Measurements from ENCODE around the gene IRF2BP2.

The IRF2BP2 gene

DNA sequence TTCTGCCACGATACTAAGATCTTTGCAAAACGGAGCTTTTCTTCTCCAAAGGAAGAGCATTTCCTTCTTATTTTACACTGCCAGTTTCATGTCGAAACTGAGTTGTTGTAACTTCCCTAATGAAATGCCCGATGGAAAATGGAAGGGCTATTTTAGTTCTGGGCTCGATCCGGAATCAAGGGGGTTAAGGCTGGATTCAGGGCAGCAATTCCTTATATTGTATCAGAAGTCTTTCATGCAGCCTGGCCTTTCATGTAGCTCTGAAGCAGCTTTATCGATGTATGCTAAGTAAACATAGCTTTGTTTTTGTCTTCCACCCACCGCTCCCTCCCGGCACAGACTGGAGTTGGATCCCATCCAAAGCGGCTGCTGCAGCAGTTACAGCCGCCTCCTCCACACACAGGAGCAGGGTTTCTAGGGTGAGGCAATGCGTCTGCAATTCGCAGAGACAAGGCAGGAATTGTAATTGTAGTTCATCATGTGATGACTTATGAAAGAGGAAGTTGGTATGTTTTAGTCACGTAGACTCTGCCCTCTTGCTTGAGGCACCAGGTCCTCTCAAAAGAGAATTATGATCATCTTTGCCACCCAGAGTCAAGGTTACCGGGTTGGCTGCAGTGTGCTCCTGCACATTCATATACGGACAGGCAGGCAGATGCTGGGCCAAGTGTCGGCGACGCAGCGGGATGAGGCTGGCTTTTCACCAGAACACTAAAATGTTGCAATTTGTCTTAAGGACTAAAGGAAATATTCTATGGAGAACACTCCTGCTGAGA, 2.6 kb upstream of the IRF2BP2 start:
- DNase-seq (ENCODE audit: low read depth) = peak; percentile 43

GRCh38 chr1:234611847-234612351, 1.9 kb upstream of the IRF2BP2 start:
- no peak for DNase-seq (ENCODE audit: low read depth)

DNA sequence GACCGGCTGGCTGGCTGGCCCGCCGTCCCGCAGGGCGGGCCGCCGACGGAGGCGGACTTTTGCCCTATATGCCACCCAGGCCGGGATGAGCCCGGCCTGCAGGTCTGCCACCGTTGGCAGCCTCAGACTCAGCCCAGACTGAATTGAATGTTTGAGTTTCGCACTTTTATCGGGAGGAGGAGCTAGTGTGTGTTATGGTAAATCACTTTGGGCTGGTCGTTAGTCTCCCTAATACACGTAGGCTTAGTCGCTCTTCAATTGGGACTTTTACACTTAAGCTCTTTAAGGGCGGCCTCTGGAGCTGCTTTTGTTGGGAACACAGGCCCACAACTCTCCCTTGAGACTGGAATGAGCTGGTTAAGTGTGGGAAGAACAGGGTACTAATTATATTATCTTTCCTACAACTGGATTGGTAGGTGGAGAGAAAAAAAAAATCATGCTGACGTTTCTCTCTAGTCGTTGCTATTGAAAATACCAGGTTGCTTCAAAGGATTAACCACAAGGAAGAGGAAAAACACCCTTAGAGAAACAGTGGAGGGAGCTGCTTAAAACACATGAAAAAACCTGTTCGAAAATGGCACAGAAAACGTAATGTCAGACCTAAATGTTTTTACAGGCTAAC, 1.4 kb upstream of the IRF2BP2 start:
- DNase-seq (ENCODE audit: low read depth) = peak; percentile 45

DNA sequence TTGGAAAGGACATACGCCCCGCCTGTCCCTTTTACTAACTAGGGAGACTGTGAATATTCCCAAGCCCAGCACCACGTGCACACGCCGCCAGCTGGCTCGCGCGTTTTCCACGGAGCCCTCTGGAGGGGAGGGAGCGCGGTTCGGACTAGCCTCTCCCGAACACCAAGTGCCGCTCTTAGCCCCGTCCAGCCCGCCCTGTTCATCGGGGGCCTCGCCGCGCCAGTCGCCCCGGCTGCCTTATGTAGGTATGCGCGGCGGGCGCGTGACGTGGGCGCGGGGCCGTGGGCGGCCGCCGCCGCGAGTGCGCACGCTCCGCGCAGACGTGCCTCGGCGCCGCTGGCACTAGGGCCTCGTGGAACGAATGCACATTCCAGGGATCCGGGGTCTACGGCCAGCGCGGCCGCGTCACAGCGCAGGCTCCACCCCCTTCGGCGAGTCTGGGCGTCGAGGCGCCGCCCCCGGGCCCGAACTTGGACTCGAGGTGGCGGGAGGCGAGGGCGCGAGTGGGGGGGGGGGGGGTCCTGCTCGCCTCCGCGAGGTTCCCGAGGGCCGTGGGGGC, 767 bp upstream of the IRF2BP2 start:
- DNase-seq (ENCODE audit: low read depth) = peak; percentile 82

GRCh38 chr1:234609691-234610042, 311 bp downstream of the IRF2BP2 start:
- DNase-seq (ENCODE audit: low read depth) = no peak

DNA sequence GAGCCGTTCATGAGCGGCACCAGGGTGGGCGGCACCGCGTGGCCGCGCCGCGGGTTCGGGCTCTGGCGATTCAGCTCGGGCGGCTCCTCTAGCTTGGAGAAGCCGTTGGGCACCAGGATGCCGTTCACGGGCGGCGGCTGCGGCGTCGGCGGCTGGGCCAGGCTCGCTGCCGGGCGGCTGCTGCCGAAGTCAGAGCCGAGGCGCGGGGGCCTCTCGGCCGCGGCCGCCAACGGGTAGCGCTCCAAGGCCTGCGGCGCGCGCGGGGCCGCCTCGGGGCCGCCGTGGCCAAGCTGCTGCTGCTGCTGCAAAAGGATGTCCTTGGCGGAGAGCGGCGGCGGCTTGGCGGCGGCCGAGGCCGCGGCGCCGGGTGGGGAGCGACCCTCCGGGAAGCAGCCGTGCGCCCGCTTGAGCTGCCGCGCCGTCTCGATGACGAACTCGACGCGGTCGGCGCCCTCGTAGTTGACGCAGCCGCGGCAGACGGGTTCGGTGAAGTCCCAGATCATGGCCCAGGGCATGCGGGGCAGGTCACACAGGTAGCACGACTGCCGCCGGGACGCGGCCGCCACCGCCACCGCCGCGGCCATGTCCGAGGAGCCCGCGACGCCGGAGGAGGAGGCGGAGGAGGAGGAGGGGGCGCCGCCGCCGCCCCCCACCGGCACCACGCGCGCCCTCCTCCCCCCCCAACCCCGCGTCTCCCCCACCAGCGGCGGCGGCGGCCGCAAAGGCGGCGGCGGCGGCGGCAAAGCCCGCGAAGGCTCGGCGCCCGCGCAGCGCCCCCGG, 877 bp downstream of the IRF2BP2 start:
- DNase-seq (ENCODE audit: low read depth) = peak; percentile 51

DNA sequence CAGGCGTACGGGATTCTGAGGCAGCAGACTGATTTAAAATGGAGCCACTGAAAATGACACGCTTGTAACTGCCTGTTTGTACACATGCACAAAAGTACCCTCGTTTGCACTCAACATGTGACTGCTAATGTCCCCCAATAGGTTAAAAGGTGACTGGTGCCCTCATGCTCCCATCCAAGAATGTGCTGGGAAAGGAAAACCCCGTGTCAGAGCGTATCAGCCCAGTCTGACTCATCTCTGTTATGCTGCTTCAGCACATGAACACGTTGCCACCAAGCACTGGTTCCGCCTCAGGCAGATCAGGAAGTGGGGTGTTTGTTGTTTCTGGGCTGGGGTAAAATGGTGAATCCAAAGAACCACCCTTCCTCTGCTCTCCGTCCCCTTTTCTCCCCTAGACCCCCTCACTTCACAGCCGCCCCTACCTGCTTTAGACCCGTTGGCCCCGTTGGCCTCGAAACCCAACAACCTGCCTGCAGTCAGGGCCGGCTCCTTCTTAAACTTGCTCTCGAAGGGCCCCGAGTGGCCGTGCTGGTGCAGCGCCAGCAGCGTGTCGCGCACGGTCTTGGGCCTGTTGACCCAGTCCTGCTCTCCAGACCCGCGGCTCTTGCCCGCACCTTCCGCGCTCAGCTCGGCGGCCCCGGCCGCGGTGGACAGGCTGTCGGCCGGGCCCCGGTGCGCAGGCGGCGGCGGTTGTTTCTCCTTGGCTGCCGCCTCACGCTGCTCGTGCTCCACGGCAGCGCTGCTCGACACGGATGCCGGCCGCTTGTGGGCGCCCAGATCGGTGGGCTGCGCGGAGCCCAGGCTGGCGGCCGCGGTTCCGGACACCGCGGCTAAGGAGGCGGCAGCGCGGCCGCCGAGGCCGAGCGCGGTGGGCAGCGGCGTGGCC, 1.7 kb downstream of the IRF2BP2 start:
- DNase-seq (ENCODE audit: low read depth) = peak; percentile 68

- DNase-seq (ENCODE audit: low read depth) = no peak
These were observed 2.6 kb downstream of the IRF2BP2 start for GRCh38 chr1:234607109-234608024.

DNA sequence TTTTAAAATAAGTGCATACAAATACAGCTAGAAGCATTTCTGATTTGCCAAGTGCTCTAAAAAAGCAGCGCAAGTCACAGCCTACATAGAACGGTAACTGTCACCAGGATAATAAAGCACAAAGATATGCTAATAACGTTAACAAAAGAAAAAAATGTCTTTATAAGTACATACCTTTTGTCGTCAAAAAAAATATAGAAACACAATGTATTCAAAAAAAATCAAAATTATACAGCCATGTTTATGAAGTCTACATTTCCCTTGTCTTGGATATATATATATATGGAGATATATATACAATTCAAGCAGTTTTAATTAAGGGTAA, 3.2 kb downstream of the IRF2BP2 start:
- no peak for DNase-seq (ENCODE audit: low read depth)

DNA sequence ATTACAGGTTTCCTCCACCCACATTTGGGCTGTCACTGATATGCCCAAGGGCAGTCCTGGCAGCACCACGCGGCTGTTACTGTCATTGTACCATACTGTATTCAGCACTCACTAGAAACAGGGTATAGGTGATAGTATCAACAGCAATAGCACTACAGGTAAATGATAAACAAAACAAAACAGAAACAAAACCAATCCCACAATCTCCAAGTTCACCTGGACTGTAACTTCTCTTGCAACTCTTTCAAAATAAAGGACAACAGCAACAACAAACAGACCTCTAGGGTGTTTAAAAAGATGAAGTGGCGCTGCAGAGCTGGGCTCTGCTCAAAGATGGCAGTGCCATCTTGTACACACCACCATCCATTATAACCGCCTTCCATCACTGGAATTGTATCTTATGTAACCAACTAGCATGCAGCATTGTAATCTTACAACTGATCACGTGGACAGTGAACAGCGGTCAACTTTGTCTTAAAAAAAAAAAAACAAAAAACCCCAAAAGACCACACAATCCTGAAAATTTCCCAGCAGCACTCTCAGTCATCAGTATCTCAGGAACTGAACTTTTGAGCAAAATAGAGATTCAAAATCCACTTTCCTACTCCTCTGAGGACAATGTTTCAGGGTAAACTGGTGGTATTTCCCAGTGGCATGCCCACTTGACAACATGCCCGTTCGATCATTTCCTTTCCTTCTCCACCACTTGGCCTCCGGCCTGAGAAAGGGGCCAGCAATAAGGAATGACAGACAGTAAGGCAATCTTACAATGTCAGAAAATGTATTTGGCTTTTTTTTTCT, 3.8 kb downstream of the IRF2BP2 start:
- DNase-seq (ENCODE audit: low read depth) = no peak

DNA sequence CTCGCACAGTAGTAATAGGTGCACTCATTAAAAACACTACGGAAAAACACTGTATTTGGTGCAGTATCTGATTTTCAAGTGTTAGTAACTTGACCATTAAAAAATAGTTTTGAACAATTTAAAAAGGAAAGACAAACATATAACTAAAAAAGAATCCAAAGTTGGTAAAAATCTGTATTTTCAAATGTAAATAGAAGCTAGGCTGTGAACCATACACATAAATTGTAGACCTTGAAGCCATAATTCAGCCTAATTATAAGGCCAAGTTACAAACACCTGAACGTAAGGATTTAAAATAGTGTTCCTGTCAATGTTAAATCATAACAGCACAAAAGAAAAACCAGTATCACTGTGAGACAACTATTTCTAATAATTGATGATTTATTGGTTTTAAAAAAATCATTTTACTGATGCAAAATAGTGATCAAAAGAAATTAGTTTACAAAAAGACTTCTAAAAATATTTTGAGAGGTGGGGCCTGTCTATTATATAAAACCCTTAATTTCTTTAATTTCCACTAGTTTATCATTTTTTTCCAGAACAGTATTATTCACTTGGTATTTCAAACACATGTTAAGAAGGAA, 4.5 kb downstream of the IRF2BP2 start:
- DNase-seq (ENCODE audit: low read depth) = no peak

DNA sequence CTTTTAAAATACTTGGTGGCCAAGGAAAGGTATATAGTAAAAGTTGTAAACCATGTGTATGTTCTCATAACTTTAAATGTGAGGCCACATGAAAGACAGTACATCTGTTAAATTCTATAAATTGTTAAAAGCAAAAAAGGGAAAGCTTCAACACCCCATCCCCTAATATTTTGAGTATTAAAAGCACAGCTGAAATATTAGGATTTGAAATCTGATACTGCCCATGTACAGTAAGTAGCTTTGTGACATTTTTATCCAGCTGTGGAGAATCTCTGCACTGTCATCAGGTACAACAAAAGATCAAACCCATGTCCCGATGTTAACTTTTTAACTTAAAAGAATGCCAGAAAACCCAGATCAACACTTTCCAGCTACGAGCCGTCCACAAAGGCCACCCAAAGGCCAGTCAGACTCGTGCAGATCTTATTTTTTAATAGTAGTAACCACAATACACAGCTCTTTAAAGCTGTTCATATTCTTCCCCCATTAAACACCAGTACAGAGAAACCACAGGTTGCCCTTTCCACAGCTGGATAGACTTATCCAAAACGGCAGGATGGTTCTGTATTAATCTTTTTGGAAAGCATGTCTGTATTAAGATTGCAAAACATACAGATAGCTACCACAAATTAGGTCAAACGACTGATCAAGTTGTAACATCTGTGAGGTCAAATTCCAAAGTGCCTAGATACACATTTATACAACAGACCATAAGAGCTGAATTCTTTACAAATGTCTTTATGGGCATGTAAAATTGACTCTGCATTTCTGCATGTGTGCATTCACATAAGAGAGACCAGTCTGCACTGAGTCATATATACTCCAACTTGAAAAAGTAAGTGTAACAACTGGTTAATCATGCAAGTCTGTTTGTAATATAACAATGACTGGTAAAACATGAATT, 5.2 kb downstream of the IRF2BP2 start:
- no peak for DNase-seq (ENCODE audit: low read depth)

DNA sequence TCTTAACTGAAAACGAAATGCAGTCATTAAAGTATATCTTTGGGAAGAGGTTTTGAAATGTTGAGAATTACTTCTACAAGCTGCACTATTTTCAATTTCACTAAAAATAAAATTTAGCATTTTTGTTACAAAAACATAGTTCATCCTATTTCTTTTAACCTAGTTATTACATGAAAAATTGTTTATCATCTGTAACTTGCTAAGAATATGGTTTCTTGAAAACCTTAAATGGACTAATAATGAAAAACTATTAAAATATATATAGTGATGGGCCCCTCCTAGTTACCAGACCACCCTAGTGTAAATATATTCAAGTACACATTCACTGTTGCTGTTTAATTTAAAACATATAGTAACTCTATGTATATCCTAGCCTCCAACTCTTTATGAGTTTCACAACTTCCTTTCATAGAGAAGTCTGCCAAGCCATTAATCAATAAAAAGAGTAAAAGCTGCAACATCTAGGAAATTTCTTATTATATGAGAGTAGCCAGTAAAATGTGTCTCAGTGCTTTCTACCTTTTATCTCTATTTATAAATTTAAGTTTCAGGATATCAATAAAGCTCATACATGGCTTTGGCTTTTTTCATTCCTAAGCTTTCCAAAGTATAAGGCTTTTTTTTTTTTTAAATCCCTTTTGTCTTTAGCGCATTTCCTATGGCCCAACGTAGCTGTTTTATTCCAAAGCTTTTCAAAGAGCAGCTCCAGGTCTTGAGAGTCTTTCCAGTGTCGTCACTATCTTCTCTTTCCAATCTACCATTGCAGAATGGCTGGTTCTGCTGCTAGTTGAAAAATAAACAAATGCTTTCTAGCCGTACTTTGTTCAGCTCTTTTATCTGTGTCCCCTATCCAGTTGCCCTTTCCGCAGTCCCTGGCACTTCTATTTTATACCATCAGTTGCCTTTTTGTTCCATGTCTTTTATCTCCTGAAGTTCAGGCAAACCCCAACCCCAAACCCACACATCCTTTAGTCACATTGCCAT, 6.5 kb downstream of the IRF2BP2 start:
- no peak for DNase-seq (ENCODE audit: low read depth)

DNA sequence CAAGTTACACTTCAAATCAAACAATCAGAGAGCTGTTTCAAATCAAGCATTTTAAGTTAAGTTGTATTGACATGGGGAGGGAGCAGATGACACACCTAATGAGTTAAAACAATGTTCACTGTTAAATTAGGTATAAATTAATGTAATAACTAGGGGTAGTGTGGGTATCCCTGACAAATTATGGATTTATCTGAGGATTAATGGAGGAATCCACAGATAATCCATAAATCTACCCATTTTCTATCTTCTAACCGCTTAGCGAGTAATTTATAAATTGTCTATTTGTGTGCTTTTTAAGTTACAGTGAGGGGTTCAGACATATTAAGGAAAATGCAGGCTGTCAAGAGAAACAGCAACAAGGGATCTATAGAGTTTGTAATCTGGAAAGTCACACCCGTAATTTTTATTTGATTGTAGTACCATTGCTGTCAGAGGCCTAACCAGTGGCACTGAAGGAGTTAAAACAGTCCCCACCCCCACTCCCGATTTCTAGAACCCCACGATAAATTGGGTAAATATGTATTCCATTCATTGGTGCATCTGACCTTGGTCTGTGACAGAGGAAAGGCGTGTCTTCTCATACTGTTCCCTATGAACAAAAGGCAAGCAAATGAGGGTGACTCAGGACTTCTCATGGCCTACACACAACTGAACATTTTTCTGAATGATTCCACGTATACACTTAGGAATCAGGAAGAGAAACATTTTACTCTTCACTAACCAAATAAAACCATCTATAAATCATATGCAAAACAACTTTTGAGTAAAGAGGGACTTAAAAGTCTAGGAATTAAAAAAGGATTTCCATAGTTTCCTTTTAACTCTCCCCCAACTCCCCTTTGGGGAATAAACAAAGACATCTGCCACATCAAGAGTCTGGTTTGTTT, 7.4 kb downstream of the IRF2BP2 start:
- no peak for DNase-seq (ENCODE audit: low read depth)

DNA sequence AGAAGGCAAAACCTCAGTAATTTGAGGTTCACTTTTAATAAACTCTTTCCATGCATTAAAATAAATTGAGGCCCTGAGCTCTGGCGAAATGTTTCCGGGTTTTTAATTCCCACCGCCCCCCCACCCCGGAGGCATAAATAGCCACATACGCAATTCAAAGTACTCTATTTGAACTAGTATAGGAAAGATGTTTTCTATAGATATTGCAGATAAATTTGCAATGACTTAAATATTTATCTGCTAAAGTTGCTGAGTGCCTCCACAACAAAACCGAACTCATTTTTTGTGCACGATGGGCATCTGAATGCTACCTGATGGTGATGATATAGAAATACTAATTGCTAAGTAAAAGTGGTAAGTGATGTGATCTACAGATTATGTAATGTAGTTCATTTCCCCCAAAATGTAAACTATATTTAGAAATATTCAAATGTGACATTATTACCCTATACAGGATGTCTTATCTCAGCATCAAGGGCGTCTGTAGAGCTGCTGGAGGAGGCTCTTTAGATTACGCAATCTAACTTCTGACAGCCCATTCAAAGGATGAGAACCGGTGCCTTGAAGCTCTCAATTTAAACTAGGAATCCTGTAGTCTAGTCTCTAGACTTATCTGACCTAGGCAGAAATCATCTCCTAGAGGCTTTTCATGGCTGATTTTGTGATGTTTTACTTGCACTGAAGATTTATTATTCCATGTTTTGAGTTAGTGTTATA, 8.5 kb downstream of the IRF2BP2 start:
- no peak for DNase-seq (ENCODE audit: low read depth)
